CD14-positive monocyte (primary cell): ENCODE measurements around the gene BLOC1S3. TPM values are rescaled to one million over a fixed set of nuclear protein-coding genes. Genes with fewer than 3 reads are reported as not detected.
"Not testable (repeated sequence)": the region's sequence is repeated elsewhere in the genome, so short reads cannot be mapped to it uniquely, and the experiment has no call there.

Source experiments
- DNase-seq, 3 donors: peaks; one replicate each; pipeline ENCODE4 v3.0.0-alpha.2; 2011 to 2022
- H2AFZ ChIP-seq: 2 replicates; pipeline ENCODE4 v1.6.0; 2012; ENCODE audit warnings: mild to moderate bottlenecking, low read depth, low read length, inconsistent platforms; ENCODE audit not compliant: insufficient read depth, poor library complexity, severe bottlenecking
- H3K27ac ChIP-seq, 2 donors: 1 replicate in 1 of 2; 2 replicates in 1 of 2; pipeline ENCODE4 v1.5.1; 2012 to 2013; ENCODE audit warnings: low read length in 2 of 2, control low read depth in 1 of 2, inconsistent platforms in 1 of 2, low read depth in 1 of 2, mild to moderate bottlenecking in 1 of 2
- H3K27me3 ChIP-seq, 2 donors: one replicate each; pipeline versions ENCODE4 v1.6.0 to v1.6.1; 2011 to 2013; ENCODE audit warnings: low read length in 2 of 2; ENCODE audit not compliant: control insufficient read depth in 2 of 2, insufficient read depth in 2 of 2
- H3K36me3 ChIP-seq, 2 donors: replicated peaks in 1 of 2; 1 replicate in 1 of 2; 2 replicates in 1 of 2; pipeline versions ENCODE4 v1.5.1 to v1.6.1; 2012 to 2013; ENCODE audit warnings: low read length in 2 of 2, control low read depth in 1 of 2, inconsistent platforms in 1 of 2, mild to moderate bottlenecking in 1 of 2; ENCODE audit not compliant: insufficient read depth in 2 of 2, control insufficient read depth in 1 of 2
- H3K4me1 ChIP-seq, 2 donors: 1 replicate in 1 of 2; 2 replicates in 1 of 2; pipeline versions ENCODE4 v1.5.1 to v1.6.1; 2012 to 2013; ENCODE audit warnings: low read length in 2 of 2, control low read depth in 1 of 2, inconsistent platforms in 1 of 2, mild to moderate bottlenecking in 1 of 2, moderate library complexity in 1 of 2; ENCODE audit not compliant: insufficient read depth in 2 of 2, control insufficient read depth in 1 of 2
- H3K4me2 ChIP-seq: replicated peaks from 2 replicates; pipeline ENCODE3; 2012; ENCODE audit warnings: low read length, moderate library complexity, mild to moderate bottlenecking; ENCODE audit not compliant: poor library complexity, severe bottlenecking; ENCODE audit errors: extremely low read depth
- H3K4me3 ChIP-seq, 3 experiments: fragments of 200-600 bp in 1 of 3; sonication (generic) in 1 of 3; replicated peaks in 1 of 3; 1 replicate in 2 of 3; 2 replicates in 1 of 3; pipeline ENCODE4 v1.5.1; 2011 to 2013; ENCODE audit warnings: low read length in 3 of 3, mild to moderate bottlenecking in 3 of 3, control low read depth in 2 of 3, low read depth in 2 of 3, inconsistent platforms in 1 of 3, moderate library complexity in 1 of 3
- H3K79me2 ChIP-seq: 2 replicates; pipeline ENCODE4 v1.6.0; 2012; ENCODE audit warnings: mild to moderate bottlenecking, control low read depth, inconsistent platforms, low read length, moderate library complexity; ENCODE audit not compliant: insufficient read depth
- H3K9ac ChIP-seq: 2 replicates; pipeline ENCODE4 v1.6.0; 2017; ENCODE audit warnings: low read length, mild to moderate bottlenecking; ENCODE audit not compliant: insufficient read depth, poor library complexity, severe bottlenecking
- H3K9me3 ChIP-seq, 2 donors: replicated peaks in 1 of 2; 1 replicate in 1 of 2; 2 replicates in 1 of 2; pipeline versions ENCODE4 v1.5.1 to v1.6.1; 2012 to 2013; ENCODE audit warnings: low read length in 2 of 2, control low read depth in 1 of 2; ENCODE audit not compliant: control insufficient read depth in 1 of 2, insufficient read depth in 1 of 2
- H4K20me1 ChIP-seq: 2 replicates; pipeline ENCODE4 v1.6.0; 2012; ENCODE audit warnings: mild to moderate bottlenecking, low read length, control low read depth, moderate library complexity; ENCODE audit not compliant: insufficient read depth
- H3K27ac Mint-ChIP-seq, 7 donors: one replicate each; pipeline ENCODE4 v1.8.0; 2020; ENCODE audit warnings: mild to moderate bottlenecking in 7 of 7, mixed read lengths in 7 of 7, moderate library complexity in 6 of 7, inconsistent platforms in 2 of 7
- H3K27me3 Mint-ChIP-seq, 3 donors: one replicate each; pipeline ENCODE4 v1.8.0; 2021 to 2022; ENCODE audit warnings: low read depth in 3 of 3, mild to moderate bottlenecking in 3 of 3, mixed read lengths in 3 of 3, moderate library complexity in 3 of 3, inconsistent platforms in 1 of 3
- H3K36me3 Mint-ChIP-seq, 2 donors: one replicate each; pipeline ENCODE4 v1.8.0; 2020; ENCODE audit warnings: mixed read lengths in 2 of 2, inconsistent platforms in 1 of 2, mild to moderate bottlenecking in 1 of 2
- H3K4me1 Mint-ChIP-seq: one replicate; pipeline ENCODE4 v1.8.0; 2020; ENCODE audit warnings: mild to moderate bottlenecking, mixed read lengths
- H3K4me3 Mint-ChIP-seq, 2 donors: one replicate each; pipeline ENCODE4 v1.8.0; 2020; ENCODE audit warnings: mild to moderate bottlenecking in 2 of 2, mixed read lengths in 2 of 2, moderate library complexity in 1 of 2
- H3K9me3 Mint-ChIP-seq, 7 donors: one replicate each; pipeline ENCODE4 v1.8.0; 2020 to 2022; ENCODE audit warnings: mixed read lengths in 7 of 7, mild to moderate bottlenecking in 6 of 7, moderate library complexity in 6 of 7, inconsistent platforms in 2 of 7
- CTCF ChIP-seq: fragments of 200-600 bp; IDR thresholded peaks from one replicate; pipeline ENCODE4 v1.8.0; 2022; ENCODE audit warnings: antibody characterized with exemption, mild to moderate bottlenecking
- WGBS: methylation state at CpG from one replicate; pipeline ENCODE4 v1.1.5; 2013; ENCODE audit warnings: missing lambda C conversion rate; ENCODE audit not compliant: insufficient coverage; 5-methylcytosine and 5-hydroxymethylcytosine counted together
- intact Hi-C, 2 donors: fragments of 100-400 bp; cut with micrococcal nuclease; formaldehyde crosslinking; loops; one replicate each; pipeline versions ENCODE4 v1.15.0 to v1.15.1; 2023
- polyA plus RNA-seq, 3 donors: library from polyadenylated mRNA; depleted of rRNA in 1 of 3; unstranded in 2 of 3; stranded (reverse) in 1 of 3; fragments of 300-500 nt in 2 of 3; fragments of >200 nt in 1 of 3; fragmentation: Illumina TruSeq in 2 of 3; gene quantifications; 1 replicate in 2 of 3; 2 replicates in 1 of 3; pipeline ENCODE4 v1.2.3, GENCODE V29; 2012 to 2021

The BLOC1S3 gene
- polyA plus RNA-seq, 3 donors: 2.9 to 6.7 (median 4.7) TPM

GRCh38 chr19:45224645-45225044 is 46.1 kb downstream of the BLOC1S3 start:
- no peak overlapping the region for H3K27ac ChIP-seq
- H3K9me3 Mint-ChIP-seq: peaks cover 0 to 2% (median 0%) of the 10 kb centered on the region in 7 donors
- H3K79me2 ChIP-seq: no peaks in the 10 kb centered on the region
- no peaks in the 10 kb centered on the region for H3K27me3 ChIP-seq
- peaks cover 17 to 26% (median 19%) of the 10 kb centered on the region in 3 donors for H3K27me3 Mint-ChIP-seq
- no peaks in the 10 kb centered on the region for H3K36me3 Mint-ChIP-seq
- no peaks in the 10 kb centered on the region for H3K36me3 ChIP-seq
- intact Hi-C loops: no loop called here
- WGBS: 84% methylated on average over 10 of the region's 11 CpGs
- H3K4me1 ChIP-seq: no peaks in the 10 kb centered on the region
- H3K4me1 Mint-ChIP-seq: peaks cover under 1% of the 10 kb centered on the region
- H3K9ac ChIP-seq: no peak overlapping the region
- no peaks in the 10 kb centered on the region for H3K9me3 ChIP-seq
- H2AFZ ChIP-seq: no peak overlapping the region
- DNase-seq: no peak
- no peak for TF ChIP-seq CTCF
- H3K4me3 Mint-ChIP-seq: no peak overlapping the region
- H3K4me2 ChIP-seq: no peak overlapping the region
- no peak overlapping the region for H3K27ac Mint-ChIP-seq
- H3K4me3 ChIP-seq: no peak overlapping the region
- H4K20me1 ChIP-seq: no peaks in the 10 kb centered on the region

- H3K9me3 ChIP-seq, H3K27ac ChIP-seq, H3K9ac ChIP-seq, H3K4me3 Mint-ChIP-seq, H3K27me3 ChIP-seq, H3K4me1 ChIP-seq, intact Hi-C loops, H2AFZ ChIP-seq, DNase-seq, H3K4me2 ChIP-seq, H3K79me2 ChIP-seq, H3K4me3 ChIP-seq, H3K4me1 Mint-ChIP-seq, H3K9me3 Mint-ChIP-seq, H4K20me1 ChIP-seq, H3K36me3 ChIP-seq, H3K27ac Mint-ChIP-seq, H3K36me3 Mint-ChIP-seq: not testable (repeated sequence)
- WGBS: no CpG with 5 or more reads among the region's 2 CpGs
- peaks cover 9 to 19% (median 16%) of the 10 kb centered on the region in 3 donors for H3K27me3 Mint-ChIP-seq
Measured at GRCh38 chr19:45229056-45229455, 50.5 kb downstream of the BLOC1S3 start.

Other genes starting within 250 kb of the BLOC1S3 start
- gene APOC4, start 236.5 kb upstream of the BLOC1S3 start, polyA plus RNA-seq: not detected
- not detected for gene APOC2, start 232.7 kb upstream of the BLOC1S3 start, polyA plus RNA-seq
- gene CLPTM1, start 223.4 kb upstream of the BLOC1S3 start, polyA plus RNA-seq: 10 to 100 TPM; 14.7 to 84.3 (median 20.0) TPM
- 10 to 100 TPM; 32.3 to 35.0 (median 34.4) TPM for gene RELB, start 177.3 kb upstream of the BLOC1S3 start, polyA plus RNA-seq
- 100 to 1,000 TPM in 1 of 3 donors, 1 to 10 TPM in 2; 2.2 to 152 (median 4.1) TPM for gene CLASRP, start 139.7 kb upstream of the BLOC1S3 start, polyA plus RNA-seq
- 1 to 10 TPM; 3.8 to 7.2 (median 6.5) TPM for gene ZNF296, start 102.3 kb upstream of the BLOC1S3 start, polyA plus RNA-seq
- 10 to 100 TPM; 67.6 to 83.4 (median 78.4) TPM for gene GEMIN7, start 99.5 kb upstream of the BLOC1S3 start, polyA plus RNA-seq
- 10 to 100 TPM in 1 of 3 donors, under 1 TPM in 2; 0.10 to 11.8 (median 0.22) TPM for gene PPP1R37, start 85.6 kb upstream of the BLOC1S3 start, polyA plus RNA-seq
- gene NKPD1, start 17.8 kb upstream of the BLOC1S3 start, polyA plus RNA-seq: under 1 TPM in 1 of 3 donors, not detected in 2; 0.11 TPM
- gene TRAPPC6A, start 547 bp upstream of the BLOC1S3 start, polyA plus RNA-seq: 10 to 100 TPM; 49.7 to 82.7 (median 63.4) TPM
- not detected for gene EXOC3L2, start 66.6 kb downstream of the BLOC1S3 start, polyA plus RNA-seq
- 10 to 100 TPM in 1 of 3 donors, under 1 TPM in 2; 0.59 to 18.4 (median 0.69) TPM for gene MARK4, start 72.5 kb downstream of the BLOC1S3 start, polyA plus RNA-seq
- gene CKM, start 144.1 kb downstream of the BLOC1S3 start, polyA plus RNA-seq: under 1 TPM; 0.17 to 0.50 (median 0.24) TPM
- gene KLC3, start 162.0 kb downstream of the BLOC1S3 start, polyA plus RNA-seq: not detected
- gene ERCC2, start 191.8 kb downstream of the BLOC1S3 start, polyA plus RNA-seq: 10 to 100 TPM in 1 of 3 donors, 1 to 10 TPM in 2; 4.0 to 20.0 (median 4.4) TPM
- 1 to 10 TPM in 1 of 3 donors, under 1 TPM in 2; 0.18 to 1.8 (median 0.45) TPM for gene PPP1R13L, start 226.3 kb downstream of the BLOC1S3 start, polyA plus RNA-seq
- 1 to 10 TPM in 2 of 3 donors, under 1 TPM in 1; 0.81 to 1.5 (median 1.1) TPM for gene POLR1G, start 227.9 kb downstream of the BLOC1S3 start, polyA plus RNA-seq
- 10 to 100 TPM; 62.2 to 78.2 (median 74.6) TPM for gene ERCC1, start 245.1 kb downstream of the BLOC1S3 start, polyA plus RNA-seq